NT2/D1 (cell line): ENCODE results near the gene KDM4F.
"Not testable (repeated sequence)": the region's sequence is repeated elsewhere in the genome, so short reads cannot be mapped to it uniquely, and the experiment has no call there.

Source experiments
- SUZ12 ChIP-seq: IDR thresholded peaks from 2 replicates; pipeline ENCODE4 v1.6.1; 2011; ENCODE audit not compliant: insufficient read length, insufficient read depth; ENCODE audit errors: extremely low read depth
- YY1 ChIP-seq: IDR thresholded peaks from 2 replicates; pipeline ENCODE4 v1.6.1; 2011; ENCODE audit not compliant: insufficient read length, insufficient read depth

- not testable (repeated sequence) for TF ChIP-seq YY1, SUZ12
These were observed at the start of gene KDM4F for GRCh38 chr11:95049122-95049521.
